GM12878 (cell line): Measurements from ENCODE around the gene TMED10. TPM values are rescaled to one million over a fixed set of nuclear protein-coding genes. Genes with fewer than 3 reads are reported as not detected.

ENCODE experiments used
- ATAC-seq: fragments of 200-7000 bp; cut with Tn5 transposase; 3 replicates; pipeline ENCODE4 v1.9.1; 2020; ENCODE audit warnings: mild to moderate bottlenecking, moderate library complexity
- BruUV-seq: library from RNA; stranded (reverse); fragments of 400-500 nt; replicated peaks from 2 replicates; lab custom pipeline; 2021; lab: Mats Ljungman, UMichigan
- CTCF ChIA-PET: fragments of 300-600 bp; sonication (Branson Sonifier 250); formaldehyde crosslinking; extraction: SDS; loops from one replicate; lab custom pipeline; 2021; ENCODE audit warnings: inconsistent platforms; lab: Yijun Ruan, JAX
- POLR2A ChIA-PET: fragments of 350-600 bp; formaldehyde crosslinking; extraction: SDS; loops from one replicate; lab custom pipeline; 2021; ENCODE audit warnings: inconsistent platforms; lab: Charles Lee
- RAD21 ChIA-PET: fragments of 300-600 bp; sonication (Branson Sonifier 250); formaldehyde crosslinking; loops from one replicate; lab custom pipeline; 2023; ENCODE audit warnings: antibody characterized with exemption; ENCODE audit not compliant: unreplicated experiment; lab: Charles Lee
- SMC1A ChIA-PET: fragments of 300-600 bp; sonication (Branson Sonifier 250); formaldehyde crosslinking; loops from one replicate; lab custom pipeline; 2023; ENCODE audit not compliant: unreplicated experiment, uncharacterized antibody; lab: Charles Lee
- DNase-seq: peaks from one replicate; pipeline ENCODE4 v3.0.0-alpha.2; 2011; ENCODE audit warnings: low read depth, low spot score
- FAIRE-seq: peaks from 3 replicates; lab custom pipeline; 2011; peaks lifted over from hg19 to GRCh38; lab: Jason Lieb, UNC
- H2AFZ ChIP-seq: 2 replicates; pipeline ENCODE4 v1.6.0; 2011; ENCODE audit warnings: low read depth, low read length, control low read depth; ENCODE audit not compliant: control insufficient read depth
- H3K27ac ChIP-seq: 2 replicates; pipeline ENCODE4 v1.5.1; 2011; ENCODE audit warnings: control low read depth; ENCODE audit not compliant: control insufficient read depth, insufficient read depth
- H3K27me3 ChIP-seq, 2 experiments: replicated peaks in 1 of 2; 2 replicates each; pipeline versions ENCODE4 v1.6.0 to v1.6.1; 2011; ENCODE audit warnings: low read length in 1 of 2; ENCODE audit not compliant: control insufficient read depth in 2 of 2, insufficient read depth in 2 of 2
- H3K36me3 ChIP-seq, 2 experiments: 2 replicates each; pipeline ENCODE4 v1.5.1; 2011; ENCODE audit warnings: low read length in 1 of 2; ENCODE audit not compliant: control insufficient read depth in 2 of 2, insufficient read depth in 2 of 2
- H3K4me1 ChIP-seq: 2 replicates; pipeline ENCODE4 v1.6.1; 2011; ENCODE audit warnings: mild to moderate bottlenecking, low read length, moderate library complexity, mixed read lengths; ENCODE audit not compliant: control insufficient read depth, insufficient read depth
- H3K4me2 ChIP-seq: 2 replicates; pipeline ENCODE4 v1.6.0; 2011; ENCODE audit warnings: control low read depth; ENCODE audit not compliant: control insufficient read depth, insufficient read depth
- H3K4me3 ChIP-seq: fragments of 200-600 bp; sonication (generic); 2 replicates; pipeline ENCODE4 v1.5.1; 2016
- H3K79me2 ChIP-seq: 2 replicates; pipeline ENCODE4 v1.6.0; 2011; ENCODE audit warnings: low read length; ENCODE audit not compliant: control insufficient read depth, insufficient read depth
- H3K9ac ChIP-seq: 2 replicates; pipeline ENCODE4 v1.8.0; 2011; ENCODE audit warnings: low read length, control low read depth, mixed read lengths; ENCODE audit not compliant: control insufficient read depth, insufficient read depth
- H3K9me3 ChIP-seq: replicated peaks from 3 replicates; pipeline ENCODE4 v1.5.1; 2011; ENCODE audit warnings: mild to moderate bottlenecking, low read length; ENCODE audit not compliant: control insufficient read depth, insufficient read depth
- H4K20me1 ChIP-seq: 2 replicates; pipeline ENCODE4 v1.6.0; 2011; ENCODE audit not compliant: control insufficient read depth, insufficient read depth
- BCLAF1 ChIP-seq: fragments of 450-650 bp; IDR thresholded peaks from 2 replicates; pipeline ENCODE4 v1.6.1; 2017; ENCODE audit warnings: antibody characterized with exemption, mild to moderate bottlenecking, moderate library complexity
- ESRRA ChIP-seq: IDR thresholded peaks from 2 replicates; pipeline ENCODE4 v1.6.1; 2012; ENCODE audit warnings: mild to moderate bottlenecking, low read length, improper control_type of control experiment
- HDAC2 ChIP-seq: fragments of 200-600 bp; sonication (generic); IDR thresholded peaks from 2 replicates; pipeline ENCODE4 v1.6.1; 2017
- KDM1A ChIP-seq: fragments of 200-600 bp; sonication (generic); IDR thresholded peaks from 2 replicates; pipeline ENCODE4 v1.6.1; 2016; ENCODE audit warnings: borderline replicate concordance
- MAX ChIP-seq: IDR thresholded peaks from 2 replicates; pipeline ENCODE4 v1.6.1; 2012; ENCODE audit warnings: low read depth, low read length, improper control_type of control experiment
- POLR2A ChIP-seq: IDR thresholded peaks from 2 replicates; pipeline ENCODE4 v1.6.1; 2011; ENCODE audit warnings: low read depth, mild to moderate bottlenecking, low read length
- POU2F2 ChIP-seq: IDR thresholded peaks from 3 replicates; pipeline ENCODE4 v1.6.1; 2011; ENCODE audit warnings: low read depth, mild to moderate bottlenecking, low read length, borderline replicate concordance
- PRDM15 ChIP-seq: fragments of 450-650 bp; formaldehyde crosslinking; IDR thresholded peaks from 2 replicates; pipeline ENCODE4 v1.4.0; 2020; ENCODE audit warnings: mild to moderate bottlenecking, moderate library complexity
- RAD51 ChIP-seq: fragments of 450-650 bp; IDR thresholded peaks from 2 replicates; pipeline ENCODE4 v1.6.1; 2016; ENCODE audit warnings: moderate library complexity, mild to moderate bottlenecking, inconsistent platforms
- SIN3A ChIP-seq: IDR thresholded peaks from 2 replicates; pipeline ENCODE4 v1.6.1; 2012; ENCODE audit warnings: low read depth, low read length, improper control_type of control experiment
- ZBTB40 ChIP-seq: fragments of 450-650 bp; IDR thresholded peaks from 2 replicates; pipeline ENCODE4 v1.6.1; 2016; ENCODE audit warnings: mild to moderate bottlenecking, moderate library complexity, borderline replicate concordance
- WGBS: methylation state at CpG from one replicate; pipeline ENCODE4 v1.1.6; 2016; ENCODE audit warnings: low lambda C conversion rate; ENCODE audit not compliant: insufficient replicate concordance, insufficient coverage; ENCODE audit errors: missing lambda C conversion rate; 5-methylcytosine and 5-hydroxymethylcytosine counted together
- in situ Hi-C: fragments of 300-500 bp; cut with MboI; formaldehyde crosslinking; loops from 9 replicates; pipeline ENCODE4 v1.14.3; 2018; ENCODE audit warnings: mixed read lengths
- intact Hi-C: fragments of 100-400 bp; cut with micrococcal nuclease; formaldehyde crosslinking; loops from one replicate; pipeline ENCODE4 v1.14.2; 2022; ENCODE audit not compliant: unreplicated experiment
- polyA plus RNA-seq, 11 experiments: library from polyadenylated mRNA; depleted of rRNA in 4 of 11; unstranded in 6 of 11; stranded (reverse) in 5 of 11; fragments of >200 nt; fragmentation: Nextera tagmentation in 4 of 11; fragmentation: Illumina TruSeq in 1 of 11; extraction: Ambion mirVana in 4 of 11; extraction: Trizol in 1 of 11; gene quantifications; 1 replicate in 1 of 11; 2 replicates in 10 of 11; pipeline versions ENCODE4 v1.2.1 to v1.2.3, GENCODE V29; 2011 to 2016; ENCODE audit warnings: inconsistent platforms in 2 of 11, missing spikeins in 2 of 11, low read depth in 1 of 11
- total RNA-seq, 4 experiments: library from RNA; depleted of rRNA in 3 of 4; stranded (reverse); fragments of >200 nt in 3 of 4; fragmentation: Illumina TruSeq in 1 of 4; extraction: Trizol in 1 of 4; gene quantifications; 2 replicates each; pipeline versions ENCODE4 v1.2.1 to v1.2.3, GENCODE V29; 2013 to 2021

The TMED10 gene
- total and polyA plus RNA-seq, 10 of the 15 experiments (the other 5 are each of a cell fraction or from before 2014, with no cell fraction given) = 99.8 to 270 (median 180) TPM

GRCh38 chr14:75174066-75174465, 2.3 kb downstream of the TMED10 start:
- no peak overlapping the region for H2AFZ ChIP-seq
- H3K36me3 ChIP-seq = peaks cover 0 to 6% of the 10 kb centered on the region in 2 experiments; a peak in 1 of 4 replicates
- in situ Hi-C loops (no loop called here), intact Hi-C loops (loop anchor here (10.0 kb wide), 1 partner anchor 801 kb away; no protein-coding TSS in a partner anchor)
- H3K4me2 ChIP-seq = peak overlapping the region; percentile 26
- FAIRE-seq (no peak), DNase-seq (no peak), ATAC-seq (no peak)
- peak overlapping the region; percentile 18; the same call in 1 of the 2 replicates for H3K9ac ChIP-seq
- no peaks in the 10 kb centered on the region for H3K27me3 ChIP-seq
- ChIA-PET POLR2A (interaction anchor here (0.5 kb wide), 2 partner anchors 14 to 47 kb away, joined by 3 read pairs; no protein-coding TSS in a partner anchor), SMC1A (interaction anchor here (0.8 to 1.8 kb wide), 5 partner anchors 9 to 42 kb away, joined by 3 to 8 read pairs (median 4); no protein-coding TSS in a partner anchor), RAD21 (interaction anchor here (0.8 to 1.1 kb wide), 3 partner anchors 42 to 121 kb away, joined by 3 to 7 read pairs (median 3); no protein-coding TSS in a partner anchor), CTCF (interaction anchor here (1.0 to 1.2 kb wide), 2 partner anchors 30 to 34 kb away, joined by 3 read pairs; no protein-coding TSS in a partner anchor)
- 49% methylated on average over 2 of the region's 2 CpGs for WGBS
- no TSS peak for BruUV-seq
- no peak overlapping the region for H3K27ac ChIP-seq
- H3K79me2 ChIP-seq = peaks cover 63% of the 10 kb centered on the region
- H4K20me1 ChIP-seq = no peaks in the 10 kb centered on the region; the same call in none of the 2 replicates
- no peaks in the 10 kb centered on the region; the same call in 1 of the 2 replicates for H3K4me1 ChIP-seq
- peak overlapping the region; percentile 16; the same call in 1 of the 2 replicates for H3K4me3 ChIP-seq
- H3K9me3 ChIP-seq = no peaks in the 10 kb centered on the region; the same call in 2 of the 3 replicates
- TF ChIP-seq KDM1A (no peak), BCLAF1 (no peak), RAD51 (no peak), ZBTB40 (no peak), MAX (no peak), SIN3A (no peak), POLR2A (no peak), PRDM15 (CRISPR knock-in tag) (no peak), POU2F2 (no peak), HDAC2 (no peak), ESRRA (no peak)
